D721Med (cell line): ENCODE measurements around the gene ZNF385B.
A peak's percentile ranks its signal among the peaks of the same experiment; 100 is the strongest.
"Not testable (repeated sequence)": the region's sequence is repeated elsewhere in the genome, so short reads cannot be mapped to it uniquely, and the experiment has no call there.

ENCODE experiments used
- DNase-seq: peaks from one replicate; pipeline ENCODE4 v3.0.0; 2011; ENCODE audit warnings: low spot score; ENCODE audit not compliant: insufficient read length
- FAIRE-seq: peaks from 2 replicates; lab custom pipeline; 2011; peaks lifted over from hg19 to GRCh38; lab: Jason Lieb, UNC
- TF ChIP-seq, protein P1 (sequence below): IDR thresholded peaks from 2 replicates; pipeline ENCODE4 v1.5.1; 2012; ENCODE audit warnings: mild to moderate bottlenecking, control low read depth; ENCODE audit not compliant: insufficient read depth; ENCODE audit errors: missing control alignments

Gene ZNF385B

GRCh38 chr2:179793238-179793637 lies 68.2 kb downstream of the ZNF385B start:
- DNase-seq = no peak
- no peak for FAIRE-seq
- TF ChIP-seq, protein P1, sequence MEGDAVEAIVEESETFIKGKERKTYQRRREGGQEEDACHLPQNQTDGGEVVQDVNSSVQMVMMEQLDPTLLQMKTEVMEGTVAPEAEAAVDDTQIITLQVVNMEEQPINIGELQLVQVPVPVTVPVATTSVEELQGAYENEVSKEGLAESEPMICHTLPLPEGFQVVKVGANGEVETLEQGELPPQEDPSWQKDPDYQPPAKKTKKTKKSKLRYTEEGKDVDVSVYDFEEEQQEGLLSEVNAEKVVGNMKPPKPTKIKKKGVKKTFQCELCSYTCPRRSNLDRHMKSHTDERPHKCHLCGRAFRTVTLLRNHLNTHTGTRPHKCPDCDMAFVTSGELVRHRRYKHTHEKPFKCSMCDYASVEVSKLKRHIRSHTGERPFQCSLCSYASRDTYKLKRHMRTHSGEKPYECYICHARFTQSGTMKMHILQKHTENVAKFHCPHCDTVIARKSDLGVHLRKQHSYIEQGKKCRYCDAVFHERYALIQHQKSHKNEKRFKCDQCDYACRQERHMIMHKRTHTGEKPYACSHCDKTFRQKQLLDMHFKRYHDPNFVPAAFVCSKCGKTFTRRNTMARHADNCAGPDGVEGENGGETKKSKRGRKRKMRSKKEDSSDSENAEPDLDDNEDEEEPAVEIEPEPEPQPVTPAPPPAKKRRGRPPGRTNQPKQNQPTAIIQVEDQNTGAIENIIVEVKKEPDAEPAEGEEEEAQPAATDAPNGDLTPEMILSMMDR = no peak

DNA sequence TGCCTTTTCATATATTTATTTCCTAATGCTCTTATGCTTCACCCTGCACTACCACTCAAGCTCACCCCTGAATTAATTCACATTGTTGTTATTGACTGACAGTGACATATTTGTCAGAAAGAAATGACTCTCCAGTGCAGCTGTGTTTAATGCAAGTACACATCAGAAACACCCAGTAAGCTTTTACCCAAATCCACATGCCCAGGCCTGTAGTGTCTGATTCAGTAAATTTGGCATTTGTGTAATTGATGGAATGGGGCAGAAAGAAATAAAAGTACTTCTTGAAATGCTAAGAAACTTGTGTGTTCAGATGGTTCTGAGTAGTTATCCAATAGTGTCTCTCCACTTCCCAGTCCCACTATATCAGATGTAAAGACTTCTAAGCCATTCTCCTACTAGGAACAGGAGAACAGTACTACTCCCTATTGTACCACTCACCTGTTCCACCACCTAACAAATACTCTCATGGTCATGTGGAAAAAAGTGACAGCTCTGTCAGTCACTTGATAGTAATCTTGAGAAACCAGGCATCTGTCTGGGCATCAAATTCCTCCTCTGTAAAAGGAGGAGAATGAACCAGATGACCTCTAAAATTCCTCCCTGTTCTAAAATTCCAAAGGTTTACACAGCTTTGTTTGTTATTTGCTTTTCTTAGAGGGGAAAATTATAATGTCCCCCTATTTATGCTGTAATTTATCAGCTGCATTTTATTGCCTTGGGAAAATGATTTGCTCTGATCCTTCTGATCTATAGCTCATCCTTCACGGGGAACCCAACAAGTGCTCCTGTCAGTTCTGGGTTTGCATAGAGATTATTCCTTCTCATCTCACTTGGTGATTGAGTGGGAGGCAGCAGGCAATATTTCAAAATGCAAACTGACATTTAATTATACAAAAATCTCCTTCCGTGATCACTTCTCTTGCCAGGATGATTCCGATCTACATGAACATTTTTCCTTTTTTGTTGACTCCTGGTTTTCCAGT lies 70.9 kb downstream of the ZNF385B start:
- no peak for FAIRE-seq

GRCh38 chr2:179788104-179788503 lies 73.3 kb downstream of the ZNF385B start:
- DNase-seq (no peak), FAIRE-seq (no peak)
- TF ChIP-seq, protein P1 = no peak

More for the DNA sequence above, 70.9 kb downstream of the ZNF385B start:
- TF ChIP-seq, protein P1 = no peak
- no peak for DNase-seq

DNA sequence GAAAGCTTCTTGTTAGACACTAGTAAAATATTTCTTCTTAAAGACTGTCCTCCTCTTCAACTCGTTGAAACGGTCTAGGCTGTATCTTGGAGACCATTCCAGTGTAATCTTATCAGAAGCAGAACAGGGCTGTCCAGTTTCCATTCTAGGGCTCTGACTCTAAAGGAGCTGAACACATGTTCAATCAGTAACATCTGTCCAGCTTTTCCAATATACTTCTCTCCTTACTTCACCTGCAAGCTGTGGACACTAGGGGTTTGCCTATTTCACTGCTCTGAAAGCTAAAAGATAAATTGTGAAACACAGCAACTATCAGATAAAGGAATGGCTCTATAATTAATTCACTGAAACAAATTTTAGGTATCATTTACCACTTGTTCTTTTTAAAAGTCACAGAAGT lies 73.8 kb downstream of the ZNF385B start:
- DNase-seq (no peak), FAIRE-seq (peak; percentile 67)
- TF ChIP-seq, protein P1 = no peak

GRCh38 chr2:179785902-179786301 lies 75.5 kb downstream of the ZNF385B start:
- FAIRE-seq (no peak), DNase-seq (no peak)
- TF ChIP-seq, protein P1 = no peak

- not testable (repeated sequence) for DNase-seq, FAIRE-seq
These were observed 79.1 kb downstream of the ZNF385B start for GRCh38 chr2:179782346-179782745.

- TF ChIP-seq, protein P1 = no peak
- DNase-seq (no peak), FAIRE-seq (no peak)
These were observed 87.4 kb downstream of the ZNF385B start for GRCh38 chr2:179773986-179774385.
